NCI-H2081 treated with DMSO at 0.1 percent for 48 hours (cell line): ENCODE data around the gene ROBO4.

ENCODE experiments used
- DNase-seq: peaks from one replicate; lab custom pipeline; 2025; lab: John Stamatoyannopoulos, UW

Gene ROBO4

GRCh38 chr11:124918950-124919349 lies 21.3 kb upstream of the ROBO4 start, which contains the start of gene HEPN1:
Gene HEPN1 (plus strand): TSS chr11:124919250.
- no peak for DNase-seq

GRCh38 chr11:124917115-124917637 lies 19.5 kb upstream of the ROBO4 start:
- no peak for DNase-seq

- no peak for DNase-seq
Measured at GRCh38 chr11:124916370-124916710, 18.7 kb upstream of the ROBO4 start.

GRCh38 chr11:124915541-124916369 lies 18.1 kb upstream of the ROBO4 start:
- no peak for DNase-seq

- no peak for DNase-seq
Measured at GRCh38 chr11:124902616-124903015, 5.0 kb upstream of the ROBO4 start.

DNA sequence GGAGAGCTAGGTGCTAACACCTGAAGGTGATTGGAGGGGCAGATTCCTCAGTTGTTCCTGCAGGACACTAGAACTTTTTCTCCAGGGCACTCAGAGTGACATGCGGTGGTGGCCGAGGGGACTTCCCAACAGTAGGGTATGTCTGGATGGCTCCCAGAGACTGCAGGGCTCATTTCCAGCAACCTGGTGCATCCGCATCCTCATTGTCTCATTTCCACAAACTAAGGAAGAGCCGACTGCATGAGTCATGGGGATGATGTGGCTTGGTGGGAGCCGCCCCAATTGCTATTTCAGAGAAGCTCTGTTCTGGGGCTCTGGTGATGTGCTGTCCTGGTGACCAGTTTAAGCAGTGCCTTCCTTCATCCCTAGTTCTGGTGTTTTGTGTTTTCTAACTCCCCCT lies 2.8 kb upstream of the ROBO4 start:
- DNase-seq: no peak

GRCh38 chr11:124899383-124900145 lies 1.9 kb upstream of the ROBO4 start:
- DNase-seq: no peak

- DNase-seq: no peak
Measured at GRCh38 chr11:124898711-124899110, 1.0 kb upstream of the ROBO4 start.

DNA sequence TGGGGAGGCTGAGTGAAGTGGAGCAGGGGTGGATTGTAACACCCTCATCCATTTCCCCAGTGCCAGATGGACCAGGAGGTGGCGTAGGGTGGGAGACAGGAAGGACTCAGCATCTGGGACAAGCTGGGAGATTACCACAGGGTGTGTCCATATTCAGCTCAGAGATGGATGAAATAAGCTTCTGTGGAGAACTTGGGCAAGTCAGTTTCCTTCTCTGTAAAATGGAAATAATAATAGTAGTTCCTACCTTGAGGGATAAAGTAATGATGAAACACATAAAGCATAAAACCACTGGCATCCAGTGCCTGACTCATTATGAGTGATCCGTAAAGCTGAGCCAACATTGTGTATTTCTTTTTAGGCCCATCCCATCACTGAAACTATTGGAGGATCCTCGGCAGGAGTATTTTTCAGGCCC lies 607 bp upstream of the ROBO4 start:
- no peak for DNase-seq

DNA sequence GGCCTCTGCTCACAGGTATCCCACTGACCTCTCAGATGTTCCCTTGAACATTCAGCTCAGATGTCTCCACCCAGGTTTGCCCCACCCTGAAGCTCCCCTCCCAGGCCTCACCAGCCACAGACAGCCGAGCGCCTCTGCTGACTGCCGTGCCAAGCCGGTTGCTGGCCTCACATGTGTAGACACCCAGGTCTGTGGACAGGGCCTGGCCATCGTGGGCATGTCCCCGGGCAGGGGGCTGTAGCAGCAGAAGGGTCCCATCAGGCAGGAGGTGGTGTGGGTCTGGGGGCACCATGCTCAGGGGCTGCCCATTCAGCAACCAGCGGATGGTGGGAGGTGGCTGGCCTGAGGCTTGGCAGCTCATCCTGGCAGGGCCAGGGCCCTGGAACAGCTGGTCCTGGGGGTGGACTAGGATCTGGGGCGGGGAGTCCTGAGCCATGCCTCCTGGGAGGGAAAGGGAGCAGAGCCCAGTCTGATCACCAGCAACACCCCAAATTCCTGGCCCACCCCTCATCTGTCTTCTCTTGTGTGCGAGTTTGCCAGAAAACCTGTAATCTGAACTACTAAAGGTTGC lies 759 bp downstream of the ROBO4 start:
- no peak for DNase-seq

DNA sequence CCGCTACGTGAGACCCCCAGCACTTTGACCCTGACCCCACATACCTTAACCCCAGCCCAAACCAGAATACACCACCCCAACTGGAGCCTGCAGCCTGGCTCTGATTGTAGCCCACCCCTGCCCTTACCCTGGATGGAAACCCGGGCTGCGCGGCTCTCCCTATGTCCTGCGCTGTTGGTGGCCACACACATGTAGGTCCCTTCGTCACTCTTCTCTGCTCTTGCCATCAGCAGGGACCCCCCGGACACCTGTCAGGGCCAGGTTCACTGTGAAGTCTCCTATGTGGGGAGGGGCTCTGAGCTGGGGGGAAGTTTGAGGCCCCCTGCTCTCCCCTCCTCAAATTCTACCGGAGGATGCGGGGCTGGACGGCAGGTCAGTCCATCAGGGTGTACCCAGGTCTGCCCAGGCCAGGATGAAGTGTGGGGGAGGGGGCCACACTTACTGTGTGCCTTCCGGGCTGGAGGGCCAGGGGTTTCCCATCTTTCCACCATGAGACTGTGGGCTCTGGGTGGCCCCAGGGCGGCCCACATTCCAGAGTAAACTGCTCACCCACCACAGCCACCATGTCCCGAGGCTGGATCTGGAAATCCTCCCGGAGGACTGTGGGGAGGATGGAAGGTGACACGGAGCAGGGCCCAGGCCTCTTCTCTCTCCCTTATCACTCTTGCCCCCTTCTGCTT lies 1.5 kb downstream of the ROBO4 start:
- DNase-seq: no peak

DNA sequence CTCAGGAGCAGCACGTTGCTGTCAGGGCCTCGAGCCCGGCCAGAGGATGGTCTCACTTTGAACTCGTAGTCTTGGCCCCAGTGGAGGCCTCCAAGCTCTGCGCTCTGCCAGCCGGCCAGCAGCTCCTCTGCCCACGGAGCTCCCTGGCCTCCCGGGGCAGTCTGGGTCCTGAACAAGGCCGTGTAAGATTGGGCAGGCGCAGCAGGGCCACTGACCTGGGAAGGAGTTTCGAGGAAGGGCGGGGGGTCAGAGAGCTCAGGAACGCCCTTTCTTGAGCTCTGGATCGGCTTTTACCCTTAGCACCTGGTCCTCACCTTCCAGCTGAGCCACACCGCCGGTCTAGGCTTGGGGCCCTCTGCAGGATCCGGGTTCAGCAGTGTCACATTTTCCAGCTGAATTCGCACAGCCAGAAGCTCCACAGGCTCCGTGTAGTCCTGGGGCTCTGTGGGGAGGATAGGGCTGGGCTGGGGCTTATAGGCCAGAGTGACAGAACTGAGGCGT lies 2.1 kb downstream of the ROBO4 start:
- no peak for DNase-seq

- no peak for DNase-seq
Measured at GRCh38 chr11:124894606-124895430, 2.8 kb downstream of the ROBO4 start.

- DNase-seq: no peak
Measured at GRCh38 chr11:124893781-124894401, 3.8 kb downstream of the ROBO4 start.

- no peak for DNase-seq
Measured at GRCh38 chr11:124892750-124893454, 4.8 kb downstream of the ROBO4 start.

- DNase-seq: no peak
Measured at GRCh38 chr11:124892146-124892545, 5.5 kb downstream of the ROBO4 start.

DNA sequence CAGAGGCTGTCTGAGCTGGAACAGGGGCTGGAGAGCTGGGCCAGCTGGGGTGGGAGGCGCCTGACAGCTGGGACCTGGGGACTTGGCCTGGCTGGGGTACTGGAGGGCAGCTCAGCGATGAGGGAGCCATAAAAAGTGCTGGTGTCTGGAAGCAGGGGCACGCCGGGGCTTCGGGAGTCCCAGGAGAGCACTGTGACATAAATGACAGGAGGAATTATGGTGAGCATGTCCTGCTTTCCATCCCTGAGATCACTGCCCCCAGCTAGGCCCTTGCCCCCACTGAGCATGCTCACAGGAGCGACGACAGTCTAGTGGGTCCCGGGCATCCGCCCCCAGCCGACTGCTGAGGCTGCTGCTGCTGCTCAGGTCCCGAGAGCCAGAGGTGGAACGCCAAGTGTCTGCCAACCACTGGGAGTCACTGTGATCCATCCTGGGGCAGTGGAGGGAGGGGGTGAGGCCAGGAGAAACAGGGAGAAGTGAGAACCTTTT lies 6.2 kb downstream of the ROBO4 start:
- DNase-seq: no peak

GRCh38 chr11:124890683-124891372 lies 6.8 kb downstream of the ROBO4 start:
- no peak for DNase-seq

DNA sequence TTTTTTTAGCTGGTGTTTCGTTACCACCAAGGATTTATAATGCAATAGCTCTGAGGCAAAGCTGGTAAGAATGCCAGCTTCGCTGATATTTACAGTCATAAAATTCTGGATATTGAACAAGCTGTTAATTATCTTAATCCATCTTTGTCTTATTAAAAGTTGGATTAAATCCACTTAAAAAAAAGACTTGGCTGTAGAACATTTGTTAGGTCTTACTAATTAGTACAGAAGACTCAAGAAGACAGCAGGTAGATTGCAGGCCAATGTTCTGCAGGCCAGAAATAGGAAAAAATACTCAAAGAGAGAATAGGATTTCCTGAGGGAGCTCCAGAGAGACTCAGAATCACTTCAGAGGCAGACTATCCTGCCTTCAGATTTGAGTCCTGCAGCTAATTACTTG lies 7.5 kb downstream of the ROBO4 start:
- DNase-seq: no peak
